SHP77 treated with DMSO at 0.1 percent for 48 hours (cell line): ENCODE results near the gene METTL9.
"Not testable (repeated sequence)": the region's sequence is repeated elsewhere in the genome, so short reads cannot be mapped to it uniquely, and the experiment has no call there.

Source experiments
- DNase-seq: peaks from one replicate; lab custom pipeline; 2025; lab: John Stamatoyannopoulos, UW

Gene METTL9

GRCh38 chr16:21599122-21600030, at the start of gene METTL9:
TSS of gene METTL9 (plus strand) at chr16:21599577. CDS start at chr16:21599734, 157 bp downstream.
- peak; percentile 25 for DNase-seq

GRCh38 chr16:21549975-21550374, 49.4 kb upstream of the METTL9 start:
- DNase-seq, result not testable (repeated sequence)

- not testable (repeated sequence) for DNase-seq
Measured at GRCh38 chr16:21550435-21550834, 48.9 kb upstream of the METTL9 start.

- DNase-seq, result not testable (repeated sequence)
Measured at GRCh38 chr16:21551076-21551475, 48.3 kb upstream of the METTL9 start.

GRCh38 chr16:21551600-21551999, 47.8 kb upstream of the METTL9 start:
- DNase-seq, result not testable (repeated sequence)

GRCh38 chr16:21553481-21554296, 45.7 kb upstream of the METTL9 start:
- not testable (repeated sequence) for DNase-seq

GRCh38 chr16:21554795-21555585, 44.4 kb upstream of the METTL9 start:
- DNase-seq, result peak; percentile 54

GRCh38 chr16:21555621-21556020, 43.8 kb upstream of the METTL9 start:
- DNase-seq, result not testable (repeated sequence)

GRCh38 chr16:21556026-21556595, 43.3 kb upstream of the METTL9 start:
- not testable (repeated sequence) for DNase-seq

- peak; percentile 62 for DNase-seq
Measured at GRCh38 chr16:21556651-21557241, 42.6 kb upstream of the METTL9 start.

- DNase-seq, result no peak
Measured at GRCh38 chr16:21560462-21560861, 38.9 kb upstream of the METTL9 start.

GRCh38 chr16:21563676-21564075, 35.7 kb upstream of the METTL9 start:
- no peak for DNase-seq

- not testable (repeated sequence) for DNase-seq
Measured at GRCh38 chr16:21564367-21564766, 35.0 kb upstream of the METTL9 start.

- no peak for DNase-seq
Measured at GRCh38 chr16:21565507-21565860, 33.9 kb upstream of the METTL9 start.

- no peak for DNase-seq
Measured at GRCh38 chr16:21565861-21566669, 33.3 kb upstream of the METTL9 start.

- DNase-seq, result no peak
Measured at GRCh38 chr16:21566891-21567414, 32.4 kb upstream of the METTL9 start.

- DNase-seq, result not testable (repeated sequence)
Measured at GRCh38 chr16:21567496-21567895, 31.9 kb upstream of the METTL9 start.

- no peak for DNase-seq
Measured at GRCh38 chr16:21568502-21569189, 30.7 kb upstream of the METTL9 start.

- DNase-seq, result no peak
Measured at GRCh38 chr16:21570676-21571017, 28.7 kb upstream of the METTL9 start.

- DNase-seq, result not testable (repeated sequence)
Measured at GRCh38 chr16:21573506-21573905, 25.9 kb upstream of the METTL9 start.
